Measurements from ENCODE around the gene CEP164. TPM values are rescaled to one million over a fixed set of nuclear protein-coding genes. Genes with fewer than 3 reads are reported as not detected.
"Not testable (repeated sequence)": the region's sequence is repeated elsewhere in the genome, so short reads cannot be mapped to it uniquely, and the experiment has no call there.

Gene CEP164
- total RNA-seq, 3 donors from 2014 or later = 13.8 to 26.2 (median 17.3) TPM

DNA sequence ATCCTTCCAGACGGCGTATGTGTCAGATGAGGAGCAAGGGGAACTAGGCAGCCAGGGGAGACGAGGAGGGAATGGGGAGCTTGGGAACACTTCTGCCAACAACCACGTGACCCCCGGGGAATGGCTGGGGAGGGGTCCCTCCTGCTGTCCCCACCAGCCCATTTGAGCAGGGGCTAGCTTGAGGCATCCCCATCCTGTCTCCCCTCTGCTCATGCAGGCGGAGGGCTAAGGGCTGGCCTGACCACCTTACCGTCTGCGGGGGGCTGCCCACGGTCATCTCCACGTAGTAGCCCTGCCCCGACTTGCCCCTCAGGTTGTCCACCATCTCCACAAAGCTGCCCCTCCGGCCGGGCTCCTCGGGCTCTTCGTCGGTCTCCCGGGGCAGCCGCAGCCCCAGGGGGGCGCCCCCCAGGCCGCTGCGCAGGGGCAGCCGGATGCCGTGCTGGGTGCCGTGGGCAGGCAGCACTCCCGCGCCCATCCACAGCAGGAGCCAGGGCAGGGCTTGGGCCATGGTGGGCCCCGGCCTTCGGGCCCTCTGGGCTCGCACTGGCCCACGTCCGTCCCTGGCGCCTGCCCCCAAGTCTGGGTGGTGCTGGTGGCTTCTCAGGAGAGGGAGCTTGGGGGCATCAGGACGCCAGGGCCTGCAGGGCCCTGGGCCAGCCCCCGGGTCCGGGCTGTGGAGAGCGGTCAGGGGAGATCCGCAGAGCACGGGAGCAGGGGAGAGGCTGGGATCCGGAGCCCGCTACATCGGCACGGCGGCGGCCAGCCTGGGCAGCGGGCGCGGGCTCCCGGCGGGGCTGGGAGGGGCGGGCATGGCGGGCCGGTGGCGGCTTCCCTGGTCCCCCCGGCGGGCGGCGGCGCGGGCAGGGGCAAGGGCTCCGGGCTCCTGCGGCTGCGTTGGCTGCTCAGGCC lies 12.1 kb upstream of the CEP164 start:
- Histone ChIP-seq H3K36me3 (ENCODE audit: low read depth) (no peaks in the 10 kb centered on the region), H3K9me3 (no peaks in the 10 kb centered on the region), H3K4me3 (peak overlapping the region; percentile 44), H3K4me1 (ENCODE audit: low read depth) (peaks cover 8% of the 10 kb centered on the region)
- intact Hi-C loops (cut with DNase I, micrococcal nuclease) = no loop called here
- DNase-seq = peak in 1 of 3 donors; percentile 35
- peak; percentile 68 for ATAC-seq
- TF ChIP-seq, protein P1, sequence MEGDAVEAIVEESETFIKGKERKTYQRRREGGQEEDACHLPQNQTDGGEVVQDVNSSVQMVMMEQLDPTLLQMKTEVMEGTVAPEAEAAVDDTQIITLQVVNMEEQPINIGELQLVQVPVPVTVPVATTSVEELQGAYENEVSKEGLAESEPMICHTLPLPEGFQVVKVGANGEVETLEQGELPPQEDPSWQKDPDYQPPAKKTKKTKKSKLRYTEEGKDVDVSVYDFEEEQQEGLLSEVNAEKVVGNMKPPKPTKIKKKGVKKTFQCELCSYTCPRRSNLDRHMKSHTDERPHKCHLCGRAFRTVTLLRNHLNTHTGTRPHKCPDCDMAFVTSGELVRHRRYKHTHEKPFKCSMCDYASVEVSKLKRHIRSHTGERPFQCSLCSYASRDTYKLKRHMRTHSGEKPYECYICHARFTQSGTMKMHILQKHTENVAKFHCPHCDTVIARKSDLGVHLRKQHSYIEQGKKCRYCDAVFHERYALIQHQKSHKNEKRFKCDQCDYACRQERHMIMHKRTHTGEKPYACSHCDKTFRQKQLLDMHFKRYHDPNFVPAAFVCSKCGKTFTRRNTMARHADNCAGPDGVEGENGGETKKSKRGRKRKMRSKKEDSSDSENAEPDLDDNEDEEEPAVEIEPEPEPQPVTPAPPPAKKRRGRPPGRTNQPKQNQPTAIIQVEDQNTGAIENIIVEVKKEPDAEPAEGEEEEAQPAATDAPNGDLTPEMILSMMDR (IDR thresholded peaks at IDR 0.05) = no peak

DNA sequence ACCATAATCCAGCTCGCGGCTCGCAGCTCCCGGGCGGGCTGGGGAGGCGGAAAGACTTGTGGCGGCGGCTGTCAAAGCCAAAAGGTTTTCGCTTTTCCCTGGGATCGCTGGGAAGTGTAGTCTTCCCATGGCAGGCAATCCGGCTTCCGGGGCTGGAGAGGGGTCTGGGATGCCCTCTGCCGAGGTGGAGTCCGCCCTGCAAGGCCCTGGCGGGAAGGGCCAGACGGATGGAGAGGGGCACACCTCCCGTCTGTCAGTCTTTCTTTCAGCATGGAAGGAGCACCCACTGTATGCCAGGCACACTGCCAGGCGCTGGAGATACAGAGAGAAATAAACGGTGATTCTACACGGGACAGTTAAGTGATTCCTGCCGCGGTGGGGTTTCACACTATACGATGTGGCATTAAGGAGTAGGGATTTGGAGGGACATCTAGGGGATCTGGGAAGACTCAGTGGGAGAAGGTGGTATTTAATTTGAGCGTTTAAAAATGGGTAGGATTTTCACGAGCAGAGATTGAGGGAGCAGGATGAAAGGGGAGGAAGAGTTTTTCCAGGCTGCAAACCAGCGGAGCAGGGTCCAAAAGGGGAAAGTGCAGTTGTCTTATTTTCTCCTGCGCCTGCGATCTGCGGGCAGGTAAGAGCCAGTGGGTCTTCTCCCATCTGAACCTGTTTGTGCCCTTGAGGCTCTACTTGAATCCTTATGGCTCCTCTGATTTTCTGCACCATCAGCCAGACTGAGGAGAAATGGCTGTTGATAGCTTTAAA lies 11.3 kb upstream of the CEP164 start, which contains the start of gene BACE1:
Gene BACE1 (minus strand): TSS at position 60 of the 765 bp plus-strand sequence. CDS start 461 bp downstream, outside the sequence.
- Histone ChIP-seq H3K9me3 (no peaks in the 10 kb centered on the region), H3K4me1 (ENCODE audit: low read depth) (peaks cover 8% of the 10 kb centered on the region), H3K36me3 (ENCODE audit: low read depth) (no peaks in the 10 kb centered on the region), H3K4me3 (peak within 1 kb of the TSS; percentile 44)
- DNase-seq (peak; percentile 75 to 78 (median 77)), ATAC-seq (peak; percentile 86)
- TF ChIP-seq, protein P1 (IDR thresholded peaks at IDR 0.05) = no peak
- intact Hi-C loops (cut with DNase I, micrococcal nuclease) = no loop called here

DNA sequence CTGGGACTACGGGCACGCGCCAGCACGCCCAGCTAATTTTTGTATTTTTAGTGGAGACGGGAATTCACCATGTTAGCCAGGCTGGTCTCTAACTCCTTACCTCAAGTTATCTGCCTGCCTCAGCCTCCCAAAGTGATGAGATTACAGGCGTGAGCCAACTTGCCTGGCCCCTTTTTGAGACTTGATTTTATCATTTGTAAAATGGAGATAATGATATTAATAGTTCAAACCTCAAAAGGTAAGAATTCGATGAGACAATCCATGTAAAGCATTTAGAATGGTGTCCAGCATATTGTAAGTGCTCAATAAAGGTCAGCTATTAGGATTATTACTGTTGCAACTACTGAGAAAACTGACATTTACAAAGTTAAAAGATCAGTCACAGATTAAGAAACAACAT lies 8.9 kb upstream of the CEP164 start:
- intact Hi-C loops (cut with DNase I, micrococcal nuclease) = no loop called here
- ATAC-seq = no peak
- Histone ChIP-seq H3K4me1 (ENCODE audit: low read depth) (peaks cover 8% of the 10 kb centered on the region), H3K36me3 (ENCODE audit: low read depth) (no peaks in the 10 kb centered on the region), H3K9me3 (no peaks in the 10 kb centered on the region), H3K4me3 (no peak overlapping the region)
- TF ChIP-seq, protein P1 (IDR thresholded peaks at IDR 0.05) = no peak
- DNase-seq = no peak

DNA sequence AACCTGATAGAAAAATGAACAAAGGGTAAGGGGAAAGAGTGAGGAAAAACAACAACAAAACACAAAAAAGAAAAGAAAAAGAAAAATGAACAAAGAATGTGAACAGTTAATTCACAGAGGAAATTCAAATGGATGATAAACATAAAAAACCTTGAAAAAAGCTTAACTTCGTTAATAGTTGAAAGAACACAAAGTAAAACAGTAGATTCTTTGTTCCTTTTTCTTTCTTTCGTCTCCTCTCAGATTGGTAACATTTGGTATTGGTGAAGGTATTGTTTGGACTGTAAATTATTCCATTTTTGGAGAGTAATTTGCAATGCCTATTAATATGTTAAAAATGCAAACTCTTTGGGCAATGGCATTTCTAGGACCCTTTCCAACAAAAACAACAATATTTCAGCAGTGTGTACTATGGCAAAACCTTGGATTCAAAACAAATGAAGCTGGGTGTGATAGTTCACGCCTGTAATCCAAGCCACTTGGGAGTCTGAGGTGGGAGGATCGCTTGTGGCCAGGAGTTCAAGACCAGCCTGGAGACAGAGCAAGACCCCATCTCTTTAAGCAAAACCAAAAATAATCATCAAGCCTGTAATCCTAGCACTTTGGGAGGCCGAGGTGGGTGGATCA lies 8.3 kb upstream of the CEP164 start:
- no peaks in the 10 kb centered on the region for H3K36me3 ChIP-seq (ENCODE audit: low read depth)
- TF ChIP-seq, protein P1 (IDR thresholded peaks at IDR 0.05) = no peak
- ATAC-seq = no peak
- DNase-seq = no peak
- intact Hi-C loops (cut with DNase I, micrococcal nuclease) = no loop called here
- H3K9me3 ChIP-seq = no peaks in the 10 kb centered on the region
- H3K4me1 ChIP-seq (ENCODE audit: low read depth) = peaks cover 8% of the 10 kb centered on the region
- no peak overlapping the region for H3K4me3 ChIP-seq

DNA sequence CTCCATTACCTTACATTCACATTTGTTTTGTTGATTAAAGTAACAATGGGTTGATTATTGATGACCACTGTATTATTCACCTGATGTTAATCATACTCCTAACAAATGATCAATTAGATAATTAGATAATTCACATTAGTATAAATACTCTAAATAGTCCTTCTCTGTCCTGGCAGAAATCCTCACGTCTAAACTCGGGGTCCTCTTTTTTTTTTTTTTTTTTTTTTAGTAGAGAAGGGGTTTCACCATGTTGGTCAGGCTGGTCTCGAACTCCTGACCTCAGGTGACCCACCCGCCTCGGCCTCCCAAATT lies 443 bp upstream of the CEP164 start:
- H3K36me3 ChIP-seq (ENCODE audit: low read depth); ATAC-seq; H3K4me3 ChIP-seq; intact Hi-C loops (cut with DNase I, micrococcal nuclease); H3K4me1 ChIP-seq (ENCODE audit: low read depth); H3K9me3 ChIP-seq; DNase-seq: not testable (repeated sequence)

Data from mucosa of descending colon (tissue), 3 donors.